ENCODE measurements around the gene MYLK.

MYLK gene

DNA sequence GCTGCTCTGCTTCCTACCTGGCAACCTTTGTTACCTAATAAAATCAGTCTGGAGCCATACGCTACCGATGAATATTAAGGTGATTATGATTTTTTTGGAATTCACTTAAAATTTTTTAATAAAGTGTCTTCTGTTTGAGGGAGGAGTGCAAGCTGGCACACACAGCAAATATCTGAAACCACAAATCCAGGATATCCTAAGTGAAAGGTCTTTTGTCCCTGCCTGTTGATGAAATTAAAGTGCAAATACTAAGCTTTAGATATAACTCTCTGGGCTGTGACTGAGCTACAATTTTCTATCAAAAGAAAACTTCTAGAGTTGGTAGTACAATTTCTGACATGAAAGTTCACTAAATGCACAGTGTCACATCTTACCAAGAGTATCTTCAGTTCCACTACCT lies 322.9 kb downstream of the MYLK start:
- DNase-seq (ENCODE audit: low read depth in 3 of 3, low spot score in 1 of 3), result no peak
